NCI-H524 (cell line): Measurements from ENCODE around the gene RHBG.
"Not testable (repeated sequence)": the region's sequence is repeated elsewhere in the genome, so short reads cannot be mapped to it uniquely, and the experiment has no call there.

Experiments
- DNase-seq, 2 experiments: peaks; one replicate each; lab custom pipeline; 2025; lab: John Stamatoyannopoulos, UW

The RHBG gene

DNA sequence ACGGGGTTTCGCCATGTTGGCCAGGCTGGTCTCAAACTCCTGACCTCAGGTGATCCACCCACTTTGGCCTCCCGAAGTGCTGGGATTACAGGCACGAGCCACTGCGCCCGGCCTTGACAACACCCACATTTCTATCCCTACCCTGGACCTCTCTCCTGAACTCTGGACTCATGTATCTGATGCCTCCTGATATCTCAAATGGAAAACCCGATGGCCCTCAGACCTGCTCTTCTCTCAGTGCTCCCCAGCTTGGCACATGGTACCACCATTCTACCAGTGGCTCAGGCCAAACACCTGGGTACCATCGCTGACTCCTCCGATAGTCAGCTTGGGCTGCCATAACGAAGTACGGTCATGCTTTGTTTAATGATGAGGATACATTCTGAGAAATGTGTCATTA, 8.5 kb upstream of the RHBG start:
- DNase-seq: no peak

DNA sequence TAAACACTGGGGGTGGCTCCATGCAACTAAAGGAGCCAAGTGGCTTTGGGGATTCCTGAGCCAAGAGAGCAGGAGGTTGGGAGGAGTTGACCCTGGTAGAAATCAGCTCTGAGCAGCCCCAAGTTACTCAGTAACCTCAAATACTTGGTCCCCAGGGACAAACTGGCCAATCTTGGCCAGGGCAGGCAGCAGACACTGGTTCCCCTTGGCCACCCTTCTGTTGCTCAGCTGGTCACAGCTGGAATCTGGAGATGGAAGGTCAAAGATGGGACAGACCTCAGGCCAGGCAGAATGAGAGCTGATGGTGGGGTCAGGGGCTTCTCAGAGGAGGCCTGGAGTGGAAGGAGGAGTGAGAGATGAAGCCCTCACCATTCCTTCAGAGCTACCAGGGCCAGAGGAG, 3.3 kb upstream of the RHBG start:
- no peak for DNase-seq

DNA sequence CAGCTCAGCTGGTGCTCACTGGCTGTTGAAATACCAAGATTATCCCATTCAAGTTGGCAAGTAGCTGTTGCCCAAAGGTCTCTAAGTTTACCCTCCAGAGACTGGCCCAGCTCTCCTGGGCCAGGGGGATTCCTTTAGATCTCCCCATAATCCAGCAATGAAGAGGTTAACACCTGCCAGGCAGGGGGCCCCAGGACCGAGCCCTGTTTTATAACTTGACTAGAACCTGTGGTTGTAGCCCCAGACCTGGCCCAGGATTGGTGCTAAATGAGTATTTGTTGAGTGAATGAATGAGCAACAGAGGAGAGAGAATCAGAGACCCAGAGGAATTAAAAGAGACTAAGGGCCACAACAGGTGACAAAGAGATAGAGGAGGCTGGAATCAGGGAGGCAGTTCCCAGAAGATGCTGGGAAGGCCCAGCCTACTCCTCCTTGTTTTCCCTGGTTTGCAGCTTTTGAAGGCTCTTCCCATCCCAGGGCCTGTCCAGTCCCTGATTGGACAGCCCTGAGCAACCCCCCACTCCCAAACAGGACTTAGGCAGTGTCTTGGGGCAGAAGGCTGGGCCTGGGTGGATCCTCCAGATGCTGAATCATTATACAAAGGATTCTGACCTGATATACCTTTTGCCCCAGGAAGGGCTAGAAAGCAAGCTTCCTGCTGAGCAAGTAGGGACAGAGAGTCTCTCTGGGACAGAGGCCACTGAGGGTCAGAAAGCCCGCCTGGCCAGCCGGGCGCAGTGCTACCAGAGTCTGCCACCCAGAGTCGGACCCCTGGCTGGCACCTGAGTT, 2.4 kb upstream of the RHBG start:
- DNase-seq: no peak

DNA sequence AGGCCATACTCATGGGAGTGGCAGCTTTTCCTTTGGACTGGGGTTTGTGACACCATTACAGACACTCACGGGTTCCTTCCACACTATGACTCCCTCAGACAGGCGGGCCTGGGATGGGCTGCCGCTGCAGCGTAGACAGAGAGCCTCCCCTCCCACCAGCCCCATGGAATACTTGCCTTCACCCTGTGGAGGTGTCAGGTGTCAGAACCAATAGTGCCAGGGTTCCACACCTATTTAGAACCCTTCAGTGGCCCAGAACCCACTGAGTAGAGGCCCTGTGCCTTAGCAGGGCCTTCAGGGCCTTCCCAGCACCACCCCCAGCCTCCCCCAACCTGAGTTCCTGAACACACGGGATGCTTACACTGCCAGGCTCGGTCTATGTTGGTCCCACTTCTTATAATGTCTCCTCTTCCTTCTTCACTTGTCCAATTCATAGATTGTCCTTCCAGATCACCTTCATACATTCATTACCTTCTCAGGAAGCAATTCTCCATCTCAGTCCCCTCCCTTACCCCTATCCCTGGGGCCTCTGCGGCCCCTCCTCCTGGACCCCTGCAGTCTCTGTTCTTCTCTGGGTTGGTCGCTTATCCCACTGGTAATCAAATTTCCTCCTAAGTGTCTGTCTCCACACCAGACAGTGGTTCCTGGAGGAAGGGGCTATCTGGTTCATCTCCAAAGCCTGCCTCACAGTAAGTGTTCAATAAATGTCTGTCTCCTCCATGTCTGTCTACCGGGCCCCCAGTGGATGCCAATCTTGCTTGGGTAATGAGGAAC, 1.4 kb upstream of the RHBG start:
- no peak for DNase-seq

DNA sequence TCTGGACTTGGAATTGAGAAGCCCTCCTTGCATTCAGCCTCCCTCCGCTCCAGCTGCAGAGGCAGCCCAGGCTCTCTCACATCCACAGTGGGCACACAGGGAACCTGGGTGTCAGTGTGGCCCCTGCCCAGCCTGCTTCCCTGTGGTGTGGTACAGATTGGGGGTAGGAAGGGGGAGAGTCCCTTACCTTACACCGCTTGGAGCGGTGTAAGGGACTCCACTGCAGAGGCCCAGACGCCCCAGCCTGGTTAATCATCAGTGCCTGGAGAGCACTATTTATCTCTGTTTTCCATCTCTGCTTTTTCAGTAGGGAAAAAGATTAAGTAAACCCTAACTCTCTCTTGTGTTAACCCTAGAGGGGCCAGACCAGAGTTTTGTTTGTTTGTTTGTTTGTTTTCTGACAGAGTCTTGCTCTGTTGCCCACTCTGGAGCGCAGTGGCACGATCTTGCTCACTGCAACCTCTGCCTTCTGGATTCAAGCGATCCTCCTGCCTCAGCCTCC, 803 bp upstream of the RHBG start:
- DNase-seq: no peak

DNA sequence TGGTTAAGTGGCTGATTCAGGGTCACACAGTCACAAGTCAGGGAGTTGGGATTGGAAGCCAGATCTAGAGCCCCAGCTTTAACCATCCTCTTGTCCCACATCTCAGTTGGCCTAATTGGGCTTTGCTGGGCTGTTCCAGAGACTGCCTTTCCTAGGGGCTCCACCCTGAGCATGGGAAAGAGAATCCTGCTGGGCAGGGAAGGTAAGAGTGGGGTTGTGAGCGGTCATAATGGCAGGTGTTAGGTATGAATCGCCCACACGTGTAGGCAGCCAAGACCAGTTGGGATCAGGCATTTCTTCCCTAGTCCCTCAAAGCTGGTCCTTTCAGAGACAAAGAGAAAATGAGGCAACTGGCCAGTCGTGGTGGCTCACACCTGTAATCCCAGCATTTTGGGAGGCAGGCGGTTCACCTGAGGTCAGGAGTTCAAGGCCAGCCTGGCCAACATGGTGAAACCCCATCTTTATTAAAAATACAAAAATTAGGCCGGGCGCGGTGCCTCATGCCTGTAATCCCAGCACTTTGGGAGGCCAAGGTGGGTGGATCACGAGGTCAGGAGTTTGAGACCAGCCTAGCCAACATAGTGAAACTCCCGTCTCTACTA, 775 bp downstream of the RHBG start:
- not testable (repeated sequence) for DNase-seq

DNA sequence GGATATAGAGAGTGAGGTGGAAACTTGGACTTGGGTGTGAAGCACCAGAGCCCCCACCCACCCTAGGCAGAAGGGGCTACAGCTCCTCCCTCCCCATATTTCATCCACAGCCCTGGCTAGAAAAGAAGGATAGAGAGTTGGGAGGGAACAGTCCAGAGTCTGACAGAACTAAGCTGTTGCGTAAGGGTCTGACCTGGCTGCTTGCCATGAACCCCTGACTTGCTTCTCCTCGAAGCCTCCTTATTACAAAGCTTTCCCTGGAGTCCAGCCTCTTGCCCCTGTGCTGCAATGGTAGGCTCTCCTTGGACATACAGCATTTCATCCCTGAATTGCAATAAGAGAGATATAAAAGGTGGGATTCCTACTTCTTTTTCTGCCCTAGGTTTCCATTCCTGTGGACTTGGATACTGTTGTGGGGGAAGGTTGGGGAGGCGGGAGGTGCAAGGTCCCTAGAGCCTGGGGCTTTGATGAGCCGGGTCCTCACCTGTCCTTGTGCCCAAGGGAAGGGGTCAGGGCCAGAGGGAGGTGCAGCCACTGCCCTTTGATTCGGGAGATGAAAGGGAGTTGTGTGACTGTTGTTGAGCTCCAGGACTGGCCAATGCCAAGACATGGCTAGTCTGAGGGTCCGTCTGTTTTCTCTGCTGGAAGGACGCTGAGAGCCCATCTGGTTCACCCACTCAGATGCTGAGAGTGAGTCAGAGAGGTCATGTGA, 2.7 kb downstream of the RHBG start:
- DNase-seq: peak in 1 of 2 experiments; percentile 25

DNA sequence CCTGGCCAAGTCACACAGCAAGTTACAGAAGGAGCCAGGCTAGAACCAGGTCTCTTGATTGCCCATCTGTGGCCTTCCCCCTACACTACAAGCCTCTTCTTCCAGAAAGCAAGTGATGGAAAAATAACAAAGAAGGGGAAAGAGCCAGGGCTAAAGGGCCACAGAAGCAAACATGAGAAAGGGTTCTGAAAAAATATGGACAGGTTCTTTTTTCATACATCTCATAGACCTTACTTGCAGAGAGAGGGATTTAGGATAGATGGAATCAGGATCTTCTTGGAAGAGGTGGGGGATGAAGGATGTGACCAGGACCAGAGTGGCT, 3.2 kb downstream of the RHBG start:
- no peak for DNase-seq

DNA sequence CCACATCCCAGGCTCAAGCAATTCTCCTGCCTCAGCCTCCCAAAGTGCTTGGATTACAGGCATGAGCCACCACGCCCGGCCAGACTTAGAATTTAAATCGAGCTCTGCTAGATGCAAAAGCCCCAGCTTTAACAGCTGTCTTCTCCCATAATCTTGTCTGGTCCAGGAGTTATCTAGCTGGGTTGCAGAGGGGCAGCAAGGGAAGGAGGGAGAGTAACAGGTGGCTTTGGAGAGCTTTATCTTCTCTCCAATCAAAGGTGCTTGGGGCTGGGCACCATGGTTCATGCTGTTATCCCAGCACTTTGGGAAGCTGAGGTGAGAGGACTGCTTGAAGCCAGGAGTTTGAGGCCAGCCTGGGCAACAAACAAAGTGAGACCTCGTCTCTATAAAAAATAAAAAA, 3.9 kb downstream of the RHBG start:
- peak; percentile 58 to 78 for DNase-seq

DNA sequence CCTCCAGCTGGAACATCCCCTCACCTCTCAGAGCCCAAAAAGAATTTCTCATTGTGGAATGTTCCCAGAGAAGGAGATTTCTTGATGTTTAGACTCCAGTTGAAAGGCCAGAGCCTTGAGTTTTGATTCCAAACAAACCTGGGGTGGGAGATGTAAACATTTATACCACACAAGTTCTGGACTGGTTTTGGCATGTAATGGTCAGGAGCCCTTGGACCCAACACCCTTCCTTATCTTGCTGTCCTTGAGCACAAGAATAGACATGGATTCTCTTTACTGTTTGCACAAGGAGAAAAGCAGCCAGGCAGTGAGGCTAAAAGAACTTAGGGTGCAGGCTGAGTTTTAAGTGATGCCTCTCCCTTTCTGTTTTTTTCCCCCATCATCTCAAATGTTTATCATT, 4.5 kb downstream of the RHBG start:
- no peak for DNase-seq

DNA sequence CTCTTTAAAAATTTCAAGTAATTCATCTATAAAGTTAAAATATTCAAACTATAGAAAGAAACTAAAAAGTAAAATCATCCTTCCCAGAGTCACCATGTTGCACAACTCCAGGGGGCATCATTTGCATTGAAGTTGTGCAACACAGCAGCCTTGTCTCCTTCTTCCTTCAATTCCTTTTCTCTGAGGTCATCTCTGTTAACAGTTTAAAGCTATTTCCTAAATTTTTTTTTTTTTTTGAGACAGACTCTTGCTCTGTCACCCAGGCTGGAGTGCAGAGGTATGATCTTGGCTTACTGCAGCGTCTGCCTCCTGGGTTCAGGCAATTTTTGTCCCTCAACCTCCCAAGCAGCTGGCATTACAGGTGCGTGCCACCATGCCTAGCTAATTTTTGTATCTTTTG, 7.1 kb downstream of the RHBG start:
- DNase-seq: no peak

DNA sequence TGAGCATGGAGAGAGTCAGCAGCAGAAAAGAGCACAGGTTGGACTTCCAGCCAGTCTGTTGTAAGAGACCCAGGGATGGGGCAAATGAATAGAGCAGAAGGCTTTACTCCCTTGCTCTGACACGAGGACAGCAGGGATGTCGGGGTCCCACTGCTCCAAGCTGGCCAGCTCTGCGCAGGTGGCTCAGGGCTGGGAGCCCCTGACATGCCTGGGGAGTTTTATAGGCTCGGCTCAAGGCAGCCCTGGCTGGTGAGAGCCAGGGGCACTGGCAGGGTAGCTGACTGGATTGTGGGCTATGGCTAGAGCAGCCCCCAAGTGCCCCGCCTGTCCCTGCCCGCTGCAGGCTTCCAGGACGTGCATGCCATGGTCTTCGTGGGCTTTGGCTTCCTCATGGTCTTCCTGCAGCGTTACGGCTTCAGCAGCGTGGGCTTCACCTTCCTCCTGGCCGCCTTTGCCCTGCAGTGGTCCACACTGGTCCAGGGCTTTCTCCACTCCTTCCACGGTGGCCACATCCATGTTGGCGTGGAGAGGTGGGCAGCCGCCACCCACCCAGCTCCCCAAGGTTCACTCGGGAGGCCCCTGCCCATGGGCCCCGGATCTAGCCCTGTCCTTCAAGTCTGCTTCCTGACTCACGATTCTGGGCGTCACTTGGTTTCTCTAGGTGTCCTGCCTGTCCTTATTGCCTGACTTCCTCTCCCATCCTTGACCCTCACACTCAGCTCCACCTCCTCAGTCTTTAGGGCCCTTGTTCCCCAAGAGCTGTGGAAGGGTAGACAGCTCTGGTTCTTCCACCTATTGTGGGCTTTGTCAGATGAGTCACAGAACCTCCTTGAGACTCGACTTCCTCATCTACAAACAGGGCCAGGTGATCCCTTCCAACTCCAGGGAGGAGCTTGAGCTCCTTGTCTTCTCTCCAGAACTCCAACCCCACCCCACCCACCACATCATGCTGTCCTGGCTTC, 8.2 kb downstream of the RHBG start:
- no peak for DNase-seq

DNA sequence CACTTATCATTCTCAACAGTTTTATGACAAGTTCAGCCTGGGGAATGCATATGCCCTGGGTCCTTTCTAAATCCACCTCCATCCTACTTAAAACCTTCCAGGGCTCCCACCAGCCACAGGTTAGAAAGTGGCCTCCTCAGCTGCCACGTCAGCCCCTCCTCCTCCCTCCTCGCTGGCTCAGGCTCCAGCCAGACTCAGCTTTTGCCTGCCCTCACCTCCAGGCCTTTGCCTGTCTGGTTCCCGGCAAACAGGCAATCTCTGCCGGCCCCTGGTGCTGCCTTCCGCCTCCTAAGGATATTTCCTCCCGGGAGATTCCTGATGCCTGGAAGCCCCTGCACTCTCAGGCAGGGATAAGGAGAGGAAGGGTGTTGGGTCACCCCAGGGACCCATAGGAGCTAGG, 9.5 kb downstream of the RHBG start:
- DNase-seq: no peak

DNA sequence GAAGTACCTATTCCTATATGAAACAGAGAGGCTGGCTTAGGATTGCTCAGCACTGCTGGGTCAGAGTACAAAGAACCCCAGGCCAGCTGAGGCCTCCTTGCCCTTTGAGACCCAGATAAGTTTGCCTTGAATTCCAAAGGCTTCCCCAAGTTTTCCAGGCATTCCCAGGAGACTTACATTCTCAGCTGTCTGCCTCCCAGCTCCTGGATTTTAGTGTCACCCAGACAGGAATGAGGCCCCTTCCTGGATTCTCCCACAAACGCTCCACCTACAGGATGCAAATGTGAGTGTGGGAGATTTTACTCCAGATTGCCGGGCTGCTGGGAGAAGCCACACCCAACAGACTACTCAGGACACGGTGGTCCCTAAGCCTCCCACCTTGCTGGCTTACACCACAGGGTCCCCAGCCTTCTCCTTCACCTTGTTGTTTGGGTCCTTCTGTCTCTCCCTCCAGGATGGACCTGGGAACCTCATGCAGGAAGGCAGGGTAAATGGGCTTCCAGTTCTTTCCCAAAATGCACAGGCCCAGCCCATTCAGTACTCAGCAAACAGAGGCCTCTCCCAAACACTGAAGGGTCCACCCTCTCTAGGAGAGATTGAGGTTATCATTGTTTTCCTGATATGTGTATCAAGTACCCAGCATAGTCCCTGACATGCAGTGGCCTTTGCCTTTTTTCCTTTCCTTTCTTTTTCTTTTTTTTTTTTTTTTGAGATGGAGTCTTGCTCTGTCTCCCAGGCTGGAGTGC, 10.6 kb downstream of the RHBG start:
- DNase-seq: peak; percentile 8 to 41

DNA sequence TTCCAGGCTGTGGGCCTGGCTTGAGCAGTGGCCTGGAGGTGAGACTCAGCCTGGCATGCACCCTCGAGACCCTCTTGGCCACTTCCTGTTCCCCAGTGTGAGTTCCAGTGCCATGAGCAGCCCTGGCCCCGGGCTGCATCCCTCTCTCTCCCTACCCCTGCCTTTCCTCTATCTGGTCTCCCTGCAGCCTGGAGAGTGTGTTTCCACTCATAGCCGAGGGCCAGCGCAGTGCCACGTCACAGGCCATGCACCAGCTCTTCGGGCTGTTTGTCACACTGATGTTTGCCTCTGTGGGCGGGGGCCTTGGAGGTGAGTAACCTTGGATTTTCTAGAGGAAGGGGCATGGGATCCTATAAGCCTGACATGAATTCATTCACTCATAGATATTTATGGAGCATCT, 13.6 kb downstream of the RHBG start:
- DNase-seq: no peak

DNA sequence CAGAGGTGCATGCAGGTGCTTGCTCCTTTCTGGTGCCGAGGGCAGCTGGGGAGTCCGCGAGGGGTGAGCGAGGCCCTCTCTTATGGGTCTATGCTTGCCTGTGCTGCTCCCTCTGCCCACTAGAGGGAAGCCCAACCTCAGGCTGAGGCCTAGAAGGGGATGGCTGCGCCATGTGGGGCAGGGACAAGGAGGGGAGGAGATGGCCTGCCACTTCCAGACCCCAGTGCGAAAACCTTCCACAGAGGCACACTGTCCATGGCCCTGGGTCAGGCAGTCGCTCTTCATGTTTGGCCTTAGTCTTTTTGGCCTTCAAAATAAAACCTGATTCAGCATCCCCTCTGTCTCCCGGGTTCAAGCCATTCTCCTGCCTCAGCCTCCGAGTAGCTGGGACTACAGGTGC, 14.0 kb downstream of the RHBG start:
- DNase-seq: peak; percentile 56 to 81

DNA sequence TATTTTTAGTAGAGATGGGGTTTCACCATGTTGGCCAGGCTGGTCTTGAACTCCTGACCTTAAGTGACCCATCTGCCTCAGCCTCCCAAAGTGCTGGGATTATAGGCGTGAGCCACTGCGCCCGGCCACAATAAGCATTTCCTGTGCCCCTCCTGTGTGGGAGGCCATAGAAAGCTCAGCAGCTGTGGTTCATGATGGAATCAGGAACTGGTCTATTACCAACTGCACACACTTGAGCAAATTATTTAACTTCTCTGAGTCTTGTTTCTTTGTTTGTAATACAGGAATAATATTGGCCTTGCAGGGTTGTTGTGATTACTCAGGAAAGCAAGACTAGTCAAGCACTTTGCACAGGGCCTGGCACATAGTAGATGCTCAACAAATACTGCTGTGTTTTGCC, 15.0 kb downstream of the RHBG start:
- no peak for DNase-seq

DNA sequence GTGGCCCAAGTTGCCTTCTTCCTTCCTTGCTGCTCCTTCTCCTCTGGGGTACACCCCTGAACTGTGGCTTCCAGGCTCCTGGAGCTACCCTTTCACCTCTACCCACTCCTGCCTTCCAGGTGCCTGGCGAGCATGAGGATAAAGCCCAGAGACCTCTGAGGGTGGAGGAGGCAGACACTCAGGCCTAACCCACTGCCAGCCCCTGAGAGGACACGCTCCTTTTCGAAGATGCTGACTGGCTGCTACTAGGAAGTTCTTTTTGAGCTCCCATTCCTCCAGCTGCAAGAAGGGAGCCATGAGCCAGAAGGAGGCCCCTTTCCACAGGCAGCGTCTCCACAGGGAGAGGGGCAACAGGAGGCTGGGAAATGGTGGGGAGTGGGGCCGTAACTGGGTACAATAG, 15.6 kb downstream of the RHBG start:
- DNase-seq: no peak

DNA sequence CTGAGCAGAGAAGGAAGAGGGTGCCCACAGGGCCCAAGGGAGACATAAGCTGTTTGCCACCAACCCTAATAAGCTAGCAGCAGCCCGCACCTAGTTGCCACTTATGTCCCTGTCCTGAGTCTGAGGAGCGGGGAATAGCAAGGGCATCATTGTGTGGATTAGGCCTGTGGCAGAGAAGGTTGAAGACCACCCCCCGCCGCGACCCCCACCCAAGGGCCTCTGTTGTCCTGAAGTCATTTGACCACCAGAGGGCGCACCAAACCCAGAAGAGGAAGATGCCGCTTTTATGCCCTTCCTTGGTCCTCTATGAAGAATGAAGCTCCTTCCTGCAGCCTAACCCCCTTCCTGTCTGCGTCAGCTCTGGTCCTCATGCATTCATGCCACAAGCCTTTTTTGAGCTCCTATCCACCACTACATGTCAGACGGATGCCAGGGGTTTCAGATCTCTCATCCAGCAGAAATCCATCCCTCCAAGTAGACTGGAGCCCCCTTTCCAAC, 16.6 kb downstream of the RHBG start:
- peak; percentile 15 to 57 for DNase-seq

DNA sequence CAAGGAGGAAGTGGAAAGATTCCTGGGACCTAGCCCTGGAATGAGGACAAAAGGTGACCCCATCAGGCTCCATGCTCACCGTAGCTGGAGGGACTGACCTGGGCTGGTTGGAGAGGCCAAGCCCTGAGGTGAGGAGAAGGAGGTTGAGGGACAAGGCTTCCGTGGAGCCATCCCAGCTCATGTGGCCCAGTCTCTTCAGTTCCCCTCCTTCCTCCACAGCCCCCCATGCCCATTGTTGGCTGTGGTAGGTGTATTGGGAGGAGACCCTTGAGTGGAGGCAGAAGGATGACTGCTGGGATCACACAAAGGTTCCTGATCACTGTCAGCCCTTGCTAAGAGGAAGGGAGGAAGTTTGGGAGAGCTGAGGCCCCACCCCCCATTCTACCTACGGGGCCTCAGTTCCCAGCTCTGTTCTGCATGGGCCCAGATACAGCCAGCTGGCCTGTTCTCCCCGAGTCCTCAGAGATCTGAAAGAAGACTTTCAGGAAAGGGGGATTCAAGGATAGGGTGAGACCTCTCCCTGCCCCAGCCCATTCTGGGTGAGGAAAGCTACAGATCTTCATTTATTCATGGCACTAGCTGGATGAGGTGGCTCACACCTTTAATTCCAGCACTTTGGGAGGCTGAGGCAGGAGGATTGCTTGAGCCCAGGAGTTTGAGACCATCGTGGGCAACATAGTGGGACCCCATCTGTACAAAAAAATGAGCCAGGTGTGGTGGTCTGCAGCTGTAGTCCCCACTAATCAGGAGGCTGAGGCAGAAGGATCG, 17.3 kb downstream of the RHBG start:
- no peak for DNase-seq
